WERI-Rb-1 (cell line): ENCODE data around the gene SORBS1.
A peak's percentile ranks its signal among the peaks of the same experiment; 100 is the strongest.

Experiments used
- DNase-seq: peaks from one replicate; pipeline ENCODE4 v3.0.0-alpha.2; 2020
- H3K27ac ChIP-seq: fragments of 250-450 bp; sonication (Bioruptor Pico); 2 replicates; pipeline ENCODE4 v1.5.1; 2020; ENCODE audit warnings: mild to moderate bottlenecking, moderate library complexity
- H3K27me3 ChIP-seq: fragments of 250-450 bp; sonication (Bioruptor Pico); 2 replicates; pipeline ENCODE4 v1.5.1; 2021; ENCODE audit warnings: mild to moderate bottlenecking, low read depth, moderate library complexity; ENCODE audit not compliant: insufficient read depth, severe bottlenecking
- H3K36me3 ChIP-seq: fragments of 250-450 bp; sonication (Bioruptor Pico); 2 replicates; pipeline ENCODE4 v1.5.1; 2020; ENCODE audit warnings: mild to moderate bottlenecking, moderate library complexity
- H3K4me3 ChIP-seq: 2 replicates; pipeline ENCODE4 v1.5.1; 2011; ENCODE audit warnings: low read depth, mild to moderate bottlenecking, control low read depth, low read length
- H3K9me3 ChIP-seq: fragments of 250-450 bp; sonication (Bioruptor Pico); 2 replicates; pipeline ENCODE4 v1.5.1; 2021; ENCODE audit warnings: mild to moderate bottlenecking, moderate library complexity; ENCODE audit not compliant: severe bottlenecking
- TF ChIP-seq, protein P1 (sequence below): IDR thresholded peaks from 2 replicates; pipeline ENCODE4 v1.5.1; 2011; ENCODE audit warnings: low read depth, mild to moderate bottlenecking, control low read depth, inconsistent platforms, low read length

SORBS1 gene

DNA sequence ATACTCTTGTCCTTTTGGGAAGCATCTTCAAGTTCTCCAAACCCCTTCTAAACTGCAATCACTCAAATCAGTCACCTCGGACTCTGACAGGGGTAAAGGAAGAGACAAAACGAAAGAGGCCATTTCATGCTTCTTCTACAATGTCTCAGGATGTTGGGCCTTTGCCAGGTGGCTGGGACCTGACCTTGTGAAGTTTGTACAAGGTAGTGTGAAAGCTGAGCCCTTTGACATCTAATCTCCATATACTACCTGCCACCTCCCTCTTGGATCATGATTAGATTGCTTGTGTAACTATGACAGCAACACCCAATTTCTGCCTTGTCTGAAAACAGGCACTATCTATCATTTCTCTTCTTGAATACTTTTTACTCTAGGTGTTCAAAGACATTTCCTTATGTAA is 235.3 kb downstream of the SORBS1 start:
- Histone ChIP-seq H3K27me3 (no peaks in the 10 kb centered on the region), H3K4me3 (no peak overlapping the region)
- DNase-seq = no peak

DNA sequence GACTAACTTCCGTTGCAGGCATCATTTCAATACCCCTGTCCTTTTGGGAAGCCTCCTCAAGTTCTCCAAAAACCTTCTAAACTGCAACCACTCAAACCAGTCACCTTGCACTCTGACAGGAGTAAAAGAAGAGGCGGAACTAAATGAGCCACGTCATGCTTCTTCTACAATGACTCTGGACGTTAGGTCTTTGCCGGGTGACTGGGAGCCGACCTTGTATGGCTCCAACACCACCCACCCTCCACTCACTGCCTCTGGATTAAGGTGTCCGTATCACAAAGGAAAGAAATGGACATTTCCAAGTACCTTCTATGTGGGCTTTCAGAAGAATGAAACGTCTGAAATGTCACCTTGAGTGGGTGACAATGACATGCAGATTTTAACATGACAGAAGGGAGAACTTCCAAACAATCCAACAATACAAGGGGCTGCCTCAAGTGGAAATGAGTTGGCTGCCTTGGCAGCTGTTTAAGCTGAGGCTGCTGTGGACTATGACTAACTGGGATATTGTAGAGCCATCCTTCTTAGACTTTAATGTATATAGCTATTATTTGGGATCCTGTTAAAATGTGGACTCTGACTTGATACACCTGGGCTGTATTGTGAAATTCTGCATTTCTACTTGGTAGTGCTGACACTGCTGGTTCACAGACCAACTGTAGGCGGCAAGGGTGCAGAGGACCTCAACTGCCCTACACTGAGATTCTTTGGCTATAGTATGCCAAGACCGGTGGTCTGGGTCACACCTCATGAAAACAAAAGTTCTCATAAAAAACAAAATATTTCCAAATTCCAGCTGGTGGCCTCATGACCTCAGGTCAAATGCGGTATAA is 236.5 kb downstream of the SORBS1 start:
- H3K27ac ChIP-seq = no peak overlapping the region
- H3K27me3 ChIP-seq = no peaks in the 10 kb centered on the region
- no peaks in the 10 kb centered on the region for H3K9me3 ChIP-seq
- no peak for DNase-seq
- no peak overlapping the region for H3K4me3 ChIP-seq
- H3K36me3 ChIP-seq = no peaks in the 10 kb centered on the region
- TF ChIP-seq, protein P1, sequence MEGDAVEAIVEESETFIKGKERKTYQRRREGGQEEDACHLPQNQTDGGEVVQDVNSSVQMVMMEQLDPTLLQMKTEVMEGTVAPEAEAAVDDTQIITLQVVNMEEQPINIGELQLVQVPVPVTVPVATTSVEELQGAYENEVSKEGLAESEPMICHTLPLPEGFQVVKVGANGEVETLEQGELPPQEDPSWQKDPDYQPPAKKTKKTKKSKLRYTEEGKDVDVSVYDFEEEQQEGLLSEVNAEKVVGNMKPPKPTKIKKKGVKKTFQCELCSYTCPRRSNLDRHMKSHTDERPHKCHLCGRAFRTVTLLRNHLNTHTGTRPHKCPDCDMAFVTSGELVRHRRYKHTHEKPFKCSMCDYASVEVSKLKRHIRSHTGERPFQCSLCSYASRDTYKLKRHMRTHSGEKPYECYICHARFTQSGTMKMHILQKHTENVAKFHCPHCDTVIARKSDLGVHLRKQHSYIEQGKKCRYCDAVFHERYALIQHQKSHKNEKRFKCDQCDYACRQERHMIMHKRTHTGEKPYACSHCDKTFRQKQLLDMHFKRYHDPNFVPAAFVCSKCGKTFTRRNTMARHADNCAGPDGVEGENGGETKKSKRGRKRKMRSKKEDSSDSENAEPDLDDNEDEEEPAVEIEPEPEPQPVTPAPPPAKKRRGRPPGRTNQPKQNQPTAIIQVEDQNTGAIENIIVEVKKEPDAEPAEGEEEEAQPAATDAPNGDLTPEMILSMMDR = no peak

More for the DNA sequence above, 235.3 kb downstream of the SORBS1 start:
- TF ChIP-seq, protein P1 = no peak
- H3K27ac ChIP-seq = no peak overlapping the region
- H3K36me3 ChIP-seq = no peaks in the 10 kb centered on the region
- no peaks in the 10 kb centered on the region for H3K9me3 ChIP-seq

DNA sequence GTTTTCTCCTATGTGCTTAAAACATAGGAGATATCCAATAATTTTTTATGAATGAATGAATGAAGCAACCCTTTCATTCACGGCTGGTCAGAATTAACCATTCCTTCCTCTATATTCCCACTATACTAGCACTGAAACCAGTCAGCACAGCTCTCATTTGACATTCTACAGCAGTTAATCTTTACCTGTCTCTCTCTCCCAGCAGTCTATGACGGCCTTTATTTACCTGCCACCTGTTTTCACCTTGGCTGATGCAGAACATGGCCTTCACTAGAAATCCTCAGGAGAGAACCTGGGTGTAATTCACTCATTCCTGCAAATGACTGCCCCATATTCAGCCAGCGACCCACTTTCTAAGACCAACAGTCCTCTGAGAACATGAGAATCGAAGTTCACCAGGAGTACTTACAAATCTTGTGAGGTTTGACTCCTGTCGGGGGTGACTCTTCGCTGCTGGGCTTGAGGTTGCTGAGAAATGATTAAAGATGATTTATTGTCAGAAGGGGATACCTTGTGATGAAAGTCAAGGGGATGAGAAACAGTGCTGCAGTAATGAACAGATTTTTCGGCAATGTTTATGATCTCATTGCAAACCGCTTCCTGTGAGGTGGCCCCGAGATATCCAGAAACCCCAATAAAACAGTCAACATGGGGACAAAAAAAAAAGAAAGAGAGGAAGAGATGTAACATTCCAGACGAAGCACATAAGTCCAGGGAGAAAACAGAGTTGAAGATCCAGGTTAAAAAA is 239.4 kb downstream of the SORBS1 start:
- Histone ChIP-seq H3K27ac (no peak overlapping the region), H3K4me3 (no peak overlapping the region), H3K36me3 (no peaks in the 10 kb centered on the region), H3K9me3 (no peaks in the 10 kb centered on the region), H3K27me3 (no peaks in the 10 kb centered on the region)
- TF ChIP-seq, protein P1 = no peak
- no peak for DNase-seq

DNA sequence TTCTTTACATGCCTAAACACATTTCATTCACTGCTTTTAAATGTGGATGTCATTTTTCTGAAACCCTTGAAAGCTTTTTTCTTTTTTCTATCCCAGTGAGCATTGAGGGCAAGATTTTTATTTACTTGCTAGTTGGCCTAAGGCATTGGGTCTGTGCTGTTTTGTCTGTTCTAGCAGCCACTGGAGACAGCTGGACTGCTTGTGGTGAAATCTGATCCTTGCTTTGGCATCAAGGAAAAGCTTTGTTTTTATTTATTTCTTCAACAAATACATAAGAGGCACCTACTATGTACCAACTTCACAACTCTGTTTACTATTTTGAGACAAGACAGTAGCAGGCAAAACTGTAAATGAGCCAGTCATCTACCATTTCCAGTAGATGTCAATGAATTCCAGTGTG is 241.9 kb downstream of the SORBS1 start:
- DNase-seq = no peak

DNA sequence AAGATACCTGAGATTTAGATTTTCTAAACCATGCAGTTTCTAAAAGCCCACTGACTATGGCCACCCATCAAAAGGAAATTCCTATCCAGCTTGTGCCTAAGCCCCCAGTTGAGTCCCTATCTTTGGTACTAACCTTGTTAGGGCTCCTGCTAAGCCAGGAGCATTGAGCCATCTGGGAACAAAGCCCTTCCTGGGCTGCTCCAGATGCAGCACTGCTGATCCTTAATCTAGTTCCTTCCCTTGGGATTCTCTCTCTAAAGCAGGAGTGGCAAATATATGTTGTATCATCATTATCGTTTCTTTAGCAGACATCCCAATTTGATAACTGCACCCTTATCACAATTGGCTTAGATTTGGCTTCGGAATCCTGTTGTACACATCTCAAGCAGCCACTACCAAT is 245.7 kb downstream of the SORBS1 start:
- TF ChIP-seq, protein P1 = no peak

More for the DNA sequence above, 241.9 kb downstream of the SORBS1 start:
- H3K36me3 ChIP-seq = no peaks in the 10 kb centered on the region
- no peak overlapping the region for H3K4me3 ChIP-seq
- H3K9me3 ChIP-seq = no peaks in the 10 kb centered on the region
- TF ChIP-seq, protein P1 = no peak
- no peaks in the 10 kb centered on the region for H3K27me3 ChIP-seq
- no peak overlapping the region for H3K27ac ChIP-seq

More for the DNA sequence above, 245.7 kb downstream of the SORBS1 start:
- no peaks in the 10 kb centered on the region for H3K9me3 ChIP-seq
- no peaks in the 10 kb centered on the region for H3K36me3 ChIP-seq
- H3K27ac ChIP-seq = peak overlapping the region; percentile 11; the same call in 1 of the 2 replicates
- no peaks in the 10 kb centered on the region for H3K27me3 ChIP-seq
- H3K4me3 ChIP-seq = no peak overlapping the region
- peak; percentile 65 for DNase-seq
